HG03196 (cell line): ENCODE results near the gene NEAT1.

Source experiments
- ATAC-seq: cut with Tn5 transposase; IDR thresholded peaks from one replicate; pipeline ENCODE4 v1.9.1; 2021; ENCODE audit not compliant: unreplicated experiment

NEAT1 gene

DNA sequence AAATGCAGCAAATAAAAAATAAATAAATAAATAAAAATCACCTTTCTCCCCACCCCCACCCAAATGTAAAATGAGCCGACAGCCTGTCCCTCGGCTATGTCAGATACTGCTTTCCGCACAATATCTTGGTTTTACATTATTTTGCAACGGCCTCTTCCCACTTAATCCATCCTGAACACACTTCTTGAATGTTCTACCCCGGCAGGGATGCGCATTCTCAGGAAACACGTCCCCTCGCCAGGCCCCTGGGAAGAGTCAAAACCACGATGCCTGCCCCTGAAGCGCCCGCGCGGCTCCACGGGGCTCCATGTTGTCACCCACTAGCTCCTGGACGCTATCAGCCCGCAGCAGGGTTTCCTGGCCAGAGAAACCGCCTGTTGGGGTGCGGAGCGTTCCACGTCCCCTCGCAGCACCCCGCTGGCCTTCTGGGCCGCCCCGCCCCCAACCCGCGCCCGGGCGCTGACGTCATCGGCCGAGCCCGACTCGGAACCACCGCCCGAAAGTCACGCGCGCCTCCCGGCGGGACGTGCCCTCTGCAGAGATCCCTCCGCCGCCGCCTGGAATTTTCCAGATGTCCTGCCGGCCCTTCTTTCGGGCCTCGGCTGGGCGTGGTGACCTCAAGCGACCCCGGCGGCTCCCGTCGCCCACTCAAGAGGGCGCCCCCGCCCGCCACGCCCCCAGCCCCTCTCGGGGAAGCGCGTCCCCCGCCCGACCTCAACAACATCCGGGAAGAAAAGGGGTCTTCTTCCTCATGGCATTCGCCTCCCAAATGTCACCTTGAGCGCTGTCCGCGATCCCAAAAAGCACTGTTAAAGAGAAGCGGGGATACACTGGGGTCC is 585 bp upstream of the NEAT1 start:
- peak; percentile 17 for ATAC-seq

DNA sequence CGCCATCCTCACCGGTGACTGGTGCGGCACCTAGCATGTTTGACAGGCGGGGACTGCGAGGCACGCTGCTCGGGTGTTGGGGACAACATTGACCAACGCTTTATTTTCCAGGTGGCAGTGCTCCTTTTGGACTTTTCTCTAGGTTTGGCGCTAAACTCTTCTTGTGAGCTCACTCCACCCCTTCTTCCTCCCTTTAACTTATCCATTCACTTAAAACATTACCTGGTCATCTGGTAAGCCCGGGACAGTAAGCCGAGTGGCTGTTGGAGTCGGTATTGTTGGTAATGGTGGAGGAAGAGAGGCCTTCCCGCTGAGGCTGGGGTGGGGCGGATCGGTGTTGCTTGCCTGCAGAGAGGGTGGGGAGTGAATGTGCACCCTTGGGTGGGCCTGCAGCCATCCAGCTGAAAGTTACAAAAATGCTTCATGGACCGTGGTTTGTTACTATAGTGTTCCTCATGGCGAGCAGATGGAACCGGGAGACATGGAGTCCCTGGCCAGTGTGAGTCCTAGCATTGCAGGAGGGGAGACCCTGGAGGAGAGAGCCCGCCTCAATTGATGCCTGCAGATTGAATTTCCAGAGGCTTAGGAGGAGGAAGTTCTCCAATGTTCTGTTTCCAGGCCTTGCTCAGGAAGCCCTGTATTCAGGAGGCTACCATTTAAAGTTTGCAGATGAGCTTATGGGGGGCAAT is 1.1 kb downstream of the NEAT1 start:
- ATAC-seq, result no peak

DNA sequence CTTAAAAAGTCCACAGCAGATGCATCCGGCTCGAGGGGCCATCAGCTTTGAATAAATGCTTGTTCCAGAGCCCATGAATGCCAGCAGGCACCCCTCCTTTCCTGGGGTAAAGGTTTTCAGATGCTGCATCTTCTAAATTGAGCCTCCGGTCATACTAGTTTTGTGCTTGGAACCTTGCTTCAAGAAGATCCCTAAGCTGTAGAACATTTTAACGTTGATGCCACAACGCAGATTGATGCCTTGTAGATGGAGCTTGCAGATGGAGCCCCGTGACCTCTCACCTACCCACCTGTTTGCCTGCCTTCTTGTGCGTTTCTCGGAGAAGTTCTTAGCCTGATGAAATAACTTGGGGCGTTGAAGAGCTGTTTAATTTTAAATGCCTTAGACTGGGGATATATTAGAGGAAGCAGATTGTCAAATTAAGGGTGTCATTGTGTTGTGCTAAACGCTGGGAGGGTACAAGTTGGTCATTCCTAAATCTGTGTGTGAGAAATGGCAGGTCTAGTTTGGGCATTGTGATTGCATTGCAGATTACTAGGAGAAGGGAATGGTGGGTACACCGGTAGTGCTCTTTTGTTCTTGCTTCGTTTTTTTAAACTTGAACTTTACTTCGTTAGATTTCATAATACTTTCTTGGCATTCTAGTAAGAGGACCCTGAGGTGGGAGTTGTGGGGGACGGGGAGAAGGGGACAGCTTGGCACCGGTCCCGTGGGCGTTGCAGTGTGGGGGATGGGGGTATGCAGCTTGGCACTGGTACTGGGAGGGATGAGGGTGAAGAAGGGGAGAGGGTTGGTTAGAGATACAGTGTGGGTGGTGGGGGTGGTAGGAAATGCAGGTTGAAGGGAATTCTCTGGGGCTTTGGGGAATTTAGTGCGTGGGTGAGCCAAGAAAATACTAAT is 1.9 kb downstream of the NEAT1 start:
- no peak for ATAC-seq

DNA sequence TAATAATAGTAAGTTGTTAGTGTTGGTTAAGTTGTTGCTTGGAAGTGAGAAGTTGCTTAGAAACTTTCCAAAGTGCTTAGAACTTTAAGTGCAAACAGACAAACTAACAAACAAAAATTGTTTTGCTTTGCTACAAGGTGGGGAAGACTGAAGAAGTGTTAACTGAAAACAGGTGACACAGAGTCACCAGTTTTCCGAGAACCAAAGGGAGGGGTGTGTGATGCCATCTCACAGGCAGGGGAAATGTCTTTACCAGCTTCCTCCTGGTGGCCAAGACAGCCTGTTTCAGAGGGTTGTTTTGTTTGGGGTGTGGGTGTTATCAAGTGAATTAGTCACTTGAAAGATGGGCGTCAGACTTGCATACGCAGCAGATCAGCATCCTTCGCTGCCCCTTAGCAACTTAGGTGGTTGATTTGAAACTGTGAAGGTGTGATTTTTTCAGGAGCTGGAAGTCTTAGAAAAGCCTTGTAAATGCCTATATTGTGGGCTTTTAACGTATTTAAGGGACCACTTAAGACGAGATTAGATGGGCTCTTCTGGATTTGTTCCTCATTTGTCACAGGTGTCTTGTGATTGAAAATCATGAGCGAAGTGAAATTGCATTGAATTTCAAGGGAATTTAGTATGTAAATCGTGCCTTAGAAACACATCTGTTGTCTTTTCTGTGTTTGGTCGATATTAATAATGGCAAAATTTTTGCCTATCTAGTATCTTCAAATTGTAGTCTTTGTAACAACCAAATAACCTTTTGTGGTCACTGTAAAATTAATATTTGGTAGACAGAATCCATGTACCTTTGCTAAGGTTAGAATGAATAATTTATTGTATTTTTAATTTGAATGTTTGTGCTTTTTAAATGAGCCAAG is 2.7 kb downstream of the NEAT1 start:
- ATAC-seq, result no peak

DNA sequence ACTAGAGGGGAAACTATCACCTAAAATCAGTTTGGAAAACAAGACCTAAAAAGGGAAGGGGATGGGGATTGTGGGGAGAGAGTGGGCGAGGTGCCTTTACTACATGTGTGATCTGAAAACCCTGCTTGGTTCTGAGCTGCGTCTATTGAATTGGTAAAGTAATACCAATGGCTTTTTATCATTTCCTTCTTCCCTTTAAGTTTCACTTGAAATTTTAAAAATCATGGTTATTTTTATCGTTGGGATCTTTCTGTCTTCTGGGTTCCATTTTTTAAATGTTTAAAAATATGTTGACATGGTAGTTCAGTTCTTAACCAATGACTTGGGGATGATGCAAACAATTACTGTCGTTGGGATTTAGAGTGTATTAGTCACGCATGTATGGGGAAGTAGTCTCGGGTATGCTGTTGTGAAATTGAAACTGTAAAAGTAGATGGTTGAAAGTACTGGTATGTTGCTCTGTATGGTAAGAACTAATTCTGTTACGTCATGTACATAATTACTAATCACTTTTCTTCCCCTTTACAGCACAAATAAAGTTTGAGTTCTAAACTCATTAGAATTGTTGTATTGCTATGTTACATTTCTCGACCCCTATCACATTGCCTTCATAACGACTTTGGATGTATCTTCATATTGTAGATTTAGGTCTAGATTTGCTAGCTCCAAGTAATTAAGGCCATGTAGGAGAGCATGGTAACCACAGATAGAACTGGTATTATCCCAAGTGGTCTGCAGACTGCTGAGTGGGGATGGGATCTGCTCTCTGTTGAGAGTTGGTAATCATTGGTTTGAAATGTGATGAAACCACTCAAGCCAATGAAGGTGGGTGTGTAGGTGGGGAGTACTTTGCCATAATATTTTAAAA is 3.6 kb downstream of the NEAT1 start:
- no peak for ATAC-seq

DNA sequence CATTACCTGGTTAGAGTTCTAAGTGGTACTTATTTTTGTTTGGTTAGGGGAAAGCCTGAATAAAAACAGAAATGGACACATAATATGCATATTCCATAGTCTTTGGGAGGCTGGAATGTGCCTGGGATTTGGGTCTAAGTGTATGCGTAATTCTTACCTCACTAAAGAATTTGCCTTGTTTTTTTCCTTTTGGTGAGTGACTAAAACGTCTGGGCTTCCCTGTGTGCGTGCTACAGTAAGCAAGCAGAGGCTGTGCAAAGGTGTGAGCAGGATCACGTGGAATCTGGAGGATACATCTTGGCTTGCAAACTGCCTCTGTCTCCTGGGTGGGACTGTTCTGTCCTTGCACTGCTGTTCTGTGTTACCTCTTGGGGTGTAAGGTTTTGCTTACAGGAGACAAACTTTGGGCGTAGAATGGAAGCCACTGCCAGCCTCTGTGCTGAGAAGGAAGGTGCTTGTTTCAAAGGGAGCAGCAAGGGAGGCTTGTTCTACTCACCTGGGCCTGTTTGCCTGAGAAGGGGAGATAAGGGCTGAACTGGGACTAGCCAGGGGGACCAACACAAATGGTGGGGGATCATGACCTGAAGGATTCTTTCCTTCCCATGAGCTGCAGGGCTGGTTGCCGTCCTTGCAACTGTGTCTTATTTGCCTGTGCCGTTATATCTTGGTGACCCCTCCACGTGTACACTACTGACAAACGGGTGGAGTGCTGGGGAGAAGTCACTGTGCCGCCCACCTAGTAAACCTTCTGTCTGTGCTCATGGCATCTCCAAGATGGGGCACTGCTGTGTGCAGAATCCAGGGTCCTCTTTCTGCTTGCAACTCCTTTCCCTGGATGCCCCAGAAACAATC is 4.5 kb downstream of the NEAT1 start:
- ATAC-seq, result no peak

DNA sequence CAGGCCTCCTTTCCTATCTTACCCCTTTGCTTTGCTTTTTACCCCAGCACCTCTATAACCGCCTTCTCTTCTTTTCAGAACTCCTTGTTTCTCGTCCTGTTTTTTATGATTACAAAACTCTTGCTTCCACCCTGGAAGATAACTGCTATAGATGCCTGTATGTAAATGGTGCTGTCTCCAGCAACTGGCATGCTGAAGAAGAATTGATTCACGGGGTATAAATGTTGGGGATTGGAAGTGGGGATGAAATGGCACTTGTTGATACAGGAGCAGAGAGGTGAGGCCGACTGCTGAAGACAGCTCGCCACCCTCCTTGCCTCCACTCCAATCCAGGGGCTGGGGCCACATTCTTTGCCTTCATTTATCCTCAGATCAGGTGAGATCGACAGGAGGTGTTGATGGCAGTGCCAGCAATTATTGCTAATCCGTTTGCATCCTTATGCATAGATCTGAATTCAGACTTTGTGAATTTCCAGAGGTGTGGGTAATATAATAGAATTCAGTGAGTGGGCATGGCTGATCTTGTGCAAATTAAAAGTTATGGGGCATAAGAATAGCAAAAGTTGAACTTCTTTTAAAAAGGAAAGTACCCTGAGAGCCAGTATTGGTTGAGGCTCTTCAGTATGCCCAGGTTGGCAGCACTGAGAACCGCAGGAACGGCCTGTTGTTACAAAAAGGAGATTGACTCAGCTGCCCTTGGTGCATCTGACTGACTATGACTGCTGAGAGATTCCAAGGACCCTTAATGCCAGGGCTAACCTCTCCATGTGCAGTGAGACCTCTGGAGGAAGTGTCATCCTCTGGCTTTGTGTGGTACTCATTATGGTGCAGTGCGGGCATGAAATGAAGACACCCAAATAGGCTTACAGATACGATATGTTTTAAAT is 5.3 kb downstream of the NEAT1 start:
- ATAC-seq, result no peak

DNA sequence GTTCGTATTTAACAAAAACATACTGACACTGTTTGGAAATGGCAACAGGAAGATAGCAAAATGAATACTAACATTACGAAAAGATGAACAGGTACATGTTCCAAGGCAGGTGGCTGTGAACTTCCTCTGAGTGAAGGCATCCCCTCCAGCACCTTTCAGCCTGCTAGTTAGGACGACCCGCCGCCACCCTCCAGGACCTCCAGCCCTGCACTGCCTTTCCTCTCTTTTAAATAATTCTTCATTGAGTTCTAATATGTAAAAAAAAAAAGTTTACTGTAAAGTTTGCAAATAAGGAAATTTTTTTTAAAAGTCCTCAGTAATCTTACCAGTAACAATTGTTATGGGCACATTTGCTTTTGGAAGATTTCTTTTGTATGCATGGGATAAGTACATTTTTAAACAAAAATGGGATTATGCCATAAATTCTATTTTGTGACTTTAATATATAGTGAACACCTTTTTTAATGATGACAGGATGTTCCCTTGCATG is 6.0 kb downstream of the NEAT1 start:
- no peak for ATAC-seq

DNA sequence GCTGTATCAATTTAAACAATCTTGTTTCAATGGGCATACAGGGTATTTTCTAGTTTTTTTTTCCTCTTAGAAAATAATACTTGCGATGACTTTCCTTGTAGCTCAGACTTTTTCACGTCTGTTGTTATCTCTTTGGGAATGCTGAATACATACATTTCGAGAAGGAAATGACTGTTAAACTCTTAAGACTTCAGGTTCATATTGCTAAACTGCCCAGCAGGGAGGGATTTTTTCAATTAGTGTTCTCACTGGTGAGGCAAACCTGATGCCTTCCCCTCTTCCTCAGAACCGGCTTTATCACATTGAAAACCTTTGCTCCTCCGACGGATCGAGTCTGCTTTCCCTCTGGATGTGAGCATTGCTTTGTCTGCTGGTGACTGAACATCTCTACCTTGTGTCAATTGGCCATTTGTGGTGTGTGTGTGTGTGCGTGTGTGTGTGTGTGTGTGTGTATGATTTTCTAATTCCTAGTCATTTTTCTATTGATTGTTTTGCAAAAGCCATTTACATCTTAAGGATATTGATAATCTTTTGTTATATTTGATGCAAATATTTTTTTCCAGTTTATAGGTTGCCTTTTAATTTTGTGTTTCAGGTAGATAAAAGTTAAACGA is 6.6 kb downstream of the NEAT1 start:
- ATAC-seq, result no peak

DNA sequence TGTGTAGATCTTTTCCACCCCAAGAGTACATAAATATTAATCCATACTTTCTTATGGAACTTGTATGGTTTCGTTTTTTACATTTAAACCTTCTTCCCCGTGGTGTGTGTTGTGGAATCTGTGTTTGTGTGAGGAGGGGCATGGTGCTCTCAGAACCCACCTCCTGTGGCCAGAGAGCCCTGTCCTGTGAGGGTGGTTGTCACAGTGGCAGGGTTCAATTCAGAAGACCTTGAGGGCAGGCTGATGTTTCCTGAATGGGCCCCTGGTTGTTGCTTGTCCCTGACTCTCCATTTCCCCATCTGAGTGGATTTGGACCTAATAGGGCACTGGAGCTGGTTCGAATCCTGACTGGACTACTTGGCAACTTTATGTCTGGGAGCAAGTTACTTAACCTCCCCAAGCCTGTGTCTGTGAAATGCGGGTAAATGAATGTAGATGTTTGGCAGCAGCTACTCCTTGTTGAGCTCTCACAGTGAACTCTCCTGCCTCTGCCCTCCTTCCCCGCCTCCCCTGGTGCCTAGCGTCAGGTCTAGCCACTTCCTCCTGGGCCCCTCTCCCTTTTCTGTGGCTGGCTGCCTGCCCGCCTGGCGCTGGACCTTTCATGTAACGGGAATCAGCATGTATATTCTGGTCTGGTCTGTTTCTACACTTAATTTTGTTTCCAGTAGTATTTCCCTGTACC is 7.3 kb downstream of the NEAT1 start:
- no peak for ATAC-seq

DNA sequence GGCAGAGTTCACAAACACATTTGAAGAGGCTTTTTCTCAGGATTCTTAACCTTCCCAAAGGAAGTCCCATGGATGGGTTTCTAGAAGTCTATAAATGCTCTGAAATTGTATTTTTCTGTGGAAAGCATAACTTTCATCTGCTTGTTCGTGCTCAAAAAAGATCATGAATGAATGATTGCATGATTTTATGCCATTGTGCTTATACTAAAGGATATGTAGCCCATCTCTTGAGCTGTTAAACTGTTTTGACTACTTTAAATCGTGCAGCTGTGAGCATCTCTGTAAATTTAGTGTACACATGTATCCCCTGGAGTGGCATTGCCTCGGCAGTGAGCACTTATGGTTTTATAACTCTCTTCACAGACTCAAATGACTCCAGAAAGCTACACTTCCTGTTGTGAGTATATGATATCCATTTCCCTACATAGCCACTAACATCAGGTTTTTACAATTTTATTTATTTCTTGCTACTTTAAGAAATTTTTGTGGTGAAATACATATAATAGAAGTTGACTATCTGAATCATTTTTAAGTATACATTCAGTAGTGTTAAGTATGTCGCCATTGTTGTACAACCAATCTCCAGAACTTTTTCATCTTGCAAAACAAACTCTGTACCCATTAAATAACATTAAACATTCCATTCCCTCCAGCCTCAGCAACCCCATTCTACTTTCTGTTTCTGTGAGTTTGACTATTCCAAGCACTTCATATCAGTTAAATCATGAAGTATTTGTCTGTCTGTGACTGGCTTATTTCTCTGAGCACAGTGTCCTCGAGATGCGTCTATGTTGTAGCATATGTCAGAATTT is 8.0 kb downstream of the NEAT1 start:
- no peak for ATAC-seq

DNA sequence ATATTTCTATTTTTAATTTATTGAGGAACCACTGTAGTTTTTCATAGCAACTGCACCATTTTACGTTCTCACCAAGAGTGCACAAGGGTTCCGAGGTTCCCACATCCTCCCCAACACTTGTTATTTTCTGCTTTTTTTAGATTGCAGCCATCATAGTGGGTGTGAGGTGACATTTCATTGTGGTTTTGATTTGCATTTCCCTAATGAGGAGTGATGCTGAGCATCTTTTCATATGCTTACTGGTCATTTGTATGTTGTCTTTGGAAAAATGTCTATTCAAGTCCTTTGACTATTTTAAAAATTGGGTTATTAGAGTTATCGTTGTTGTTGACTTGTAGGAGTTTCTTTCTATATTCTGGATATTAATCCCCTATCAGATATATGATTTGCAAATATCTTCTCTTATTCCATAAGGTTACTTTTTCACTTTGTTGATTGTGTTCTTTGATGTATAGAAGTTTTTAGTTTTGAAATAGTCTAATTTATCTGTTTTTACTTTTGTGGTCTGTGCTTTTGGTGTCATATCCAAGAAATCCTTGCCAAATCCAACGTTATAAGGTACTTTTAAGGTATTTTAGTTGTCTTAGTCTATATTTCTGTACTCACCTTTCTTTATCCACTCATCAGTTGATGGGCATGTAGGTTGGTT is 9.0 kb downstream of the NEAT1 start:
- ATAC-seq, result no peak

DNA sequence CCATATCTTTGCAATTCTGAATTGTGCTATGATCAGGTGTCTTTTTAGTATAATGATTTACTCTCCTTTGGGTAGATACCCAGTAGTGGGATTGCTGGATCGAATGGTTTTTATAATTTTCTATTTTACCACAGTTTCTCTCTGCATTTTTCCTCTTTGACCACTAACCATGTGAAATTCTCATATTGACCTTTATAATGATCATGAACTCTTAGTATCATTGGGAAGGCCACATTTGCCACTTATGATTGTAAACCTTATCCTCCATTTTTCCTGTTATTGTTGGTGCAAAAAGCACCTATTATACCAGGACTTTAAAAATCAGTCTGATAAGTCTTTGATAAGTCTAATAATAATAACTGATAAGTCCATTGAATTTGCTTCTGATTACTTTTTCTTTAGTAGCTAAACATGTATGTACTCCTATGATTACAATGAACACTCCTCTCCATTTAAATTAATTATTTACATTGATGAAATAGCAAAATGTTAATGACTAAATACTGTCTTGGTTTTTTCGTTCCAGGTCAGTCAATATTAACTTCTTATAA is 9.6 kb downstream of the NEAT1 start:
- no peak for ATAC-seq

DNA sequence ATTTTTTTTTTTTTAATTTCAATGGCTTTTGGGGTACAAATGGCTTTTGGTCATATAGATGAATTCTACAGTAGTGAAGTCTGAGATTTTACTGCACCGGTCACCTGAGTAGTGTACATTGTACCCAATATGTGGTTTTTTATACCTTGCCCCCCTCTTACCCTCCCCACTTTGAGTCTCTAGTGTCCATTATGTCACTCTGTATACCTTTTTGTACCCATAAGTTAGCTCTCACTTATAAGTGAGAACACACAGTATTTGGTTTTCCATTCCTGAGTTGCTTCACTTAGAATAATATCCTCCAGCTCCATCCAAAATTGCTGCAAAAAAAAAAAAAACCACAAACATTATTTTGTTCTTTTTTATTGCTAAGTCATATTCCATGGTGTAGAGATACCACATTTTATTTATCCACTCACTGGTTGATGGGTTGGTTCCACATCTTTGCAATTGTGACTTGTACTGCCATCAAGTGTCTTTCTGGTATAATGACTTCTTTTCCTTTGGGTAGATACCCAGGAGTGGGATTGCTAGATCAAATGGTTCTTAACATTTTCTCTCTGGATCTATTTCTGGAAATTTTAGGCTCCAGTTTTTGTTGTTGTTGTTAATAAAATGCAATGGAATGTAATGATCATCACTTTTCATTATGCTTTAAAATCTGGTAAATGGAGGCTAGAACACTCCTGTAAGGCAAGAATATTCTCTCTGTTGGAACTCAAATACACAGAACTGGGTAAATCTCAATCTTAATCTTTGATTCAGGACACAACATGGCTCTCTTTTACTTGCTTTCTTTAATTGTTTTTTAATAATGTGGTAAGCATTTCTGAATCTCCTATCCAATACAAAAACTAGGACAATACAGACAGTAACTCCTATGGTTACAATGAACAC is 10.3 kb downstream of the NEAT1 start:
- ATAC-seq, result no peak
